ENCODE data around the gene RBM33. TPM values are rescaled to one million over a fixed set of nuclear protein-coding genes. Genes with fewer than 3 reads are reported as not detected.

The RBM33 gene
- total and polyA plus RNA-seq, 2 of the 13 experiments (the other 11 are each of a cell fraction or from before 2014, with no cell fraction given) = 12.4 to 28.9 TPM

- peak; percentile 52; the same call in 1 of the 2 replicates for TF ChIP-seq PATZ1 (CRISPR knock-in tag; IDR thresholded peaks at IDR 0.05)
- TF ChIP-seq SIX4 (CRISPR knock-in tag; IDR thresholded peaks at IDR 0.05) = no peak
- no peak for TF ChIP-seq HBP1 (CRISPR knock-in tag; IDR thresholded peaks at IDR 0.05; ENCODE audit: low read depth)
- TF ChIP-seq, protein P1, sequence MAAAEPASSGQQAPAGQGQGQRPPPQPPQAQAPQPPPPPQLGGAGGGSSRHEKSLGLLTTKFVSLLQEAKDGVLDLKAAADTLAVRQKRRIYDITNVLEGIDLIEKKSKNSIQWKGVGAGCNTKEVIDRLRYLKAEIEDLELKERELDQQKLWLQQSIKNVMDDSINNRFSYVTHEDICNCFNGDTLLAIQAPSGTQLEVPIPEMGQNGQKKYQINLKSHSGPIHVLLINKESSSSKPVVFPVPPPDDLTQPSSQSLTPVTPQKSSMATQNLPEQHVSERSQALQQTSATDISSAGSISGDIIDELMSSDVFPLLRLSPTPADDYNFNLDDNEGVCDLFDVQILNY (CRISPR knock-in tag; conservative IDR thresholded peaks at IDR 0.05) = no peak
- TF ChIP-seq SALL1 (CRISPR knock-in tag; IDR thresholded peaks at IDR 0.05) = 0 out of 2 replicates have a peak, but pooled peaks have one; percentile 6
- no peak for TF ChIP-seq HOXD1 (CRISPR knock-in tag; IDR thresholded peaks at IDR 0.05)
- TF ChIP-seq ZNF747 (CRISPR knock-in tag; IDR thresholded peaks at IDR 0.05; ENCODE audit: borderline replicate concordance) = no peak
- TF ChIP-seq ZNF879 (CRISPR knock-in tag; IDR thresholded peaks at IDR 0.05) = no peak
- no peak for TF ChIP-seq NCOA5 (CRISPR knock-in tag; IDR thresholded peaks at IDR 0.05)
- no peak for TF ChIP-seq ZFP36L1 (CRISPR knock-in tag; IDR thresholded peaks at IDR 0.05)
- TF ChIP-seq, protein P2, sequence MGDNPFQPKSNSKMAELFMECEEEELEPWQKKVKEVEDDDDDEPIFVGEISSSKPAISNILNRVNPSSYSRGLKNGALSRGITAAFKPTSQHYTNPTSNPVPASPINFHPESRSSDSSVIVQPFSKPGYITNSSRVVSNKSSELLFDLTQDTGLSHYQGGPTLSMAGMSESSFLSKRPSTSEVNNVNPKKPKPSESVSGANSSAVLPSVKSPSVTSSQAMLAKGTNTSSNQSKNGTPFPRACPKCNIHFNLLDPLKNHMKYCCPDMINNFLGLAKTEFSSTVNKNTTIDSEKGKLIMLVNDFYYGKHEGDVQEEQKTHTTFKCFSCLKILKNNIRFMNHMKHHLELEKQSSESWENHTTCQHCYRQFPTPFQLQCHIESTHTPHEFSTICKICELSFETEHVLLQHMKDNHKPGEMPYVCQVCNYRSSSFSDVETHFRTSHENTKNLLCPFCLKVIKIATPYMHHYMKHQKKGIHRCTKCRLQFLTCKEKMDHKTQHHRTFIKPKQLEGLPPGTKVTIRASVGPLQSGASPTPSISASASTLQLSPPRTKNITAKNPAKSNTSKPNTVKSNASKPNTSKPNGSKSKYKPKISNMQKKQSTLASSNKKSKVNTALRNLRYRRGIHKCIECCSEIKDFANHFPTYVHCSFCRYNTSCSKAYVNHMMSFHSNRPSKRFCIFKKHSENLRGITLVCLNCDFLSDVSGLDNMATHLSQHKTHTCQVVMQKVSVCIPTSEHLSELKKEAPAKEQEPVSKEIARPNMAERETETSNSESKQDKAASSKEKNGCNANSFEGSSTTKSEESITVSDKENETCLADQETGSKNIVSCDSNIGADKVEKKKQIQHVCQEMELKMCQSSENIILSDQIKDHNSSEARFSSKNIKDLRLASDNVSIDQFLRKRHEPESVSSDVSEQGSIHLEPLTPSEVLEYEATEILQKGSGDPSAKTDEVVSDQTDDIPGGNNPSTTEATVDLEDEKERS (CRISPR knock-in tag; IDR thresholded peaks at IDR 0.05) = no peak
- peak; percentile 43; the same call in 1 of the 2 replicates for TF ChIP-seq SOX5 (CRISPR knock-in tag; IDR thresholded peaks at IDR 0.05; ENCODE audit: borderline replicate concordance)
- TF ChIP-seq, protein P3, sequence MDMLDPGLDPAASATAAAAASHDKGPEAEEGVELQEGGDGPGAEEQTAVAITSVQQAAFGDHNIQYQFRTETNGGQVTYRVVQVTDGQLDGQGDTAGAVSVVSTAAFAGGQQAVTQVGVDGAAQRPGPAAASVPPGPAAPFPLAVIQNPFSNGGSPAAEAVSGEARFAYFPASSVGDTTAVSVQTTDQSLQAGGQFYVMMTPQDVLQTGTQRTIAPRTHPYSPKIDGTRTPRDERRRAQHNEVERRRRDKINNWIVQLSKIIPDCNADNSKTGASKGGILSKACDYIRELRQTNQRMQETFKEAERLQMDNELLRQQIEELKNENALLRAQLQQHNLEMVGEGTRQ (IDR thresholded peaks at IDR 0.05; ENCODE audit: low read depth, low read length) = no peak
- TF ChIP-seq, protein P3 (CRISPR knock-in tag; IDR thresholded peaks at IDR 0.05; ENCODE audit: borderline replicate concordance) = no peak
- TF ChIP-seq, protein P4, sequence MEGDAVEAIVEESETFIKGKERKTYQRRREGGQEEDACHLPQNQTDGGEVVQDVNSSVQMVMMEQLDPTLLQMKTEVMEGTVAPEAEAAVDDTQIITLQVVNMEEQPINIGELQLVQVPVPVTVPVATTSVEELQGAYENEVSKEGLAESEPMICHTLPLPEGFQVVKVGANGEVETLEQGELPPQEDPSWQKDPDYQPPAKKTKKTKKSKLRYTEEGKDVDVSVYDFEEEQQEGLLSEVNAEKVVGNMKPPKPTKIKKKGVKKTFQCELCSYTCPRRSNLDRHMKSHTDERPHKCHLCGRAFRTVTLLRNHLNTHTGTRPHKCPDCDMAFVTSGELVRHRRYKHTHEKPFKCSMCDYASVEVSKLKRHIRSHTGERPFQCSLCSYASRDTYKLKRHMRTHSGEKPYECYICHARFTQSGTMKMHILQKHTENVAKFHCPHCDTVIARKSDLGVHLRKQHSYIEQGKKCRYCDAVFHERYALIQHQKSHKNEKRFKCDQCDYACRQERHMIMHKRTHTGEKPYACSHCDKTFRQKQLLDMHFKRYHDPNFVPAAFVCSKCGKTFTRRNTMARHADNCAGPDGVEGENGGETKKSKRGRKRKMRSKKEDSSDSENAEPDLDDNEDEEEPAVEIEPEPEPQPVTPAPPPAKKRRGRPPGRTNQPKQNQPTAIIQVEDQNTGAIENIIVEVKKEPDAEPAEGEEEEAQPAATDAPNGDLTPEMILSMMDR (CRISPR knock-in tag; IDR thresholded peaks at IDR 0.05) = 0 out of 2 replicates have a peak, but pooled peaks have one; percentile 28
- TF ChIP-seq ESRRA (CRISPR knock-in tag; IDR thresholded peaks at IDR 0.05; ENCODE audit: low read depth) = no peak
- no peak for TF ChIP-seq NR0B2 (CRISPR knock-in tag; IDR thresholded peaks at IDR 0.05)
- no peak for TF ChIP-seq HNRNPLL (IDR thresholded peaks at IDR 0.05; ENCODE audit: low read depth, low read length, poor library complexity, severe bottlenecking)
Measured at GRCh38 chr7:155594961-155595366, 49.5 kb upstream of the RBM33 start (continued).
